Cardiac fibroblast (primary cell): ENCODE results near the gene KIFBP.

Experiments used
- DNase-seq, 2 donors: peaks; one replicate each; pipeline versions ENCODE4 v3.0.0 to v3.0.0-alpha.2; 2010; ENCODE audit warnings: low read depth in 2 of 2
- H3K4me3 ChIP-seq, 2 donors: replicated peaks in 1 of 2; 1 replicate in 1 of 2; 2 replicates in 1 of 2; pipeline ENCODE4 v1.5.1; 2011; ENCODE audit warnings: low read depth in 2 of 2, low read length in 2 of 2, mild to moderate bottlenecking in 2 of 2, moderate library complexity in 1 of 2
- TF ChIP-seq, protein P1 (sequence below): IDR thresholded peaks from one replicate; pipeline ENCODE4 v1.5.1; 2011; ENCODE audit warnings: low read depth, mild to moderate bottlenecking, low read length, inconsistent platforms

Gene KIFBP

DNA sequence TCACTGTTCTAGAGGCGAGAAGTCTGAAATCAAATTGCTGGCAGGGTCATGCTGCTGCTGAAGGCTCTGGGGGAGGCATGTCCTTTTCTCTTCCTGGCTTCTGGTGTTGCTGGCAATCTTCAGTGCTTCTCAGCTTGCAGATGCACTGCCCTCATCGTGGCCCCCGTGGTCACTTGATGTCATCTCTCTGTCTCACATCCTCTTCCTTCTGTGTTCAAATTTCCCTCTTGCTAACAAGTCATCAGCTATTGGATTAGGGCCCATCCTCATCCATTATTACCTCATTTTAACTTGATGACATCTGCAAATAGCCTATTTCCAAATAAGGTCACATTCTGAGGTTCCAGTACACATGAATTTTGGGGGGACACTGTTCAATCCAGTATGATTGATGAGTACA lies 62.7 kb downstream of the KIFBP start:
- no peak overlapping the region for H3K4me3 ChIP-seq
- peak; percentile 36 to 73 for DNase-seq
- TF ChIP-seq, protein P1, sequence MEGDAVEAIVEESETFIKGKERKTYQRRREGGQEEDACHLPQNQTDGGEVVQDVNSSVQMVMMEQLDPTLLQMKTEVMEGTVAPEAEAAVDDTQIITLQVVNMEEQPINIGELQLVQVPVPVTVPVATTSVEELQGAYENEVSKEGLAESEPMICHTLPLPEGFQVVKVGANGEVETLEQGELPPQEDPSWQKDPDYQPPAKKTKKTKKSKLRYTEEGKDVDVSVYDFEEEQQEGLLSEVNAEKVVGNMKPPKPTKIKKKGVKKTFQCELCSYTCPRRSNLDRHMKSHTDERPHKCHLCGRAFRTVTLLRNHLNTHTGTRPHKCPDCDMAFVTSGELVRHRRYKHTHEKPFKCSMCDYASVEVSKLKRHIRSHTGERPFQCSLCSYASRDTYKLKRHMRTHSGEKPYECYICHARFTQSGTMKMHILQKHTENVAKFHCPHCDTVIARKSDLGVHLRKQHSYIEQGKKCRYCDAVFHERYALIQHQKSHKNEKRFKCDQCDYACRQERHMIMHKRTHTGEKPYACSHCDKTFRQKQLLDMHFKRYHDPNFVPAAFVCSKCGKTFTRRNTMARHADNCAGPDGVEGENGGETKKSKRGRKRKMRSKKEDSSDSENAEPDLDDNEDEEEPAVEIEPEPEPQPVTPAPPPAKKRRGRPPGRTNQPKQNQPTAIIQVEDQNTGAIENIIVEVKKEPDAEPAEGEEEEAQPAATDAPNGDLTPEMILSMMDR: no peak

DNA sequence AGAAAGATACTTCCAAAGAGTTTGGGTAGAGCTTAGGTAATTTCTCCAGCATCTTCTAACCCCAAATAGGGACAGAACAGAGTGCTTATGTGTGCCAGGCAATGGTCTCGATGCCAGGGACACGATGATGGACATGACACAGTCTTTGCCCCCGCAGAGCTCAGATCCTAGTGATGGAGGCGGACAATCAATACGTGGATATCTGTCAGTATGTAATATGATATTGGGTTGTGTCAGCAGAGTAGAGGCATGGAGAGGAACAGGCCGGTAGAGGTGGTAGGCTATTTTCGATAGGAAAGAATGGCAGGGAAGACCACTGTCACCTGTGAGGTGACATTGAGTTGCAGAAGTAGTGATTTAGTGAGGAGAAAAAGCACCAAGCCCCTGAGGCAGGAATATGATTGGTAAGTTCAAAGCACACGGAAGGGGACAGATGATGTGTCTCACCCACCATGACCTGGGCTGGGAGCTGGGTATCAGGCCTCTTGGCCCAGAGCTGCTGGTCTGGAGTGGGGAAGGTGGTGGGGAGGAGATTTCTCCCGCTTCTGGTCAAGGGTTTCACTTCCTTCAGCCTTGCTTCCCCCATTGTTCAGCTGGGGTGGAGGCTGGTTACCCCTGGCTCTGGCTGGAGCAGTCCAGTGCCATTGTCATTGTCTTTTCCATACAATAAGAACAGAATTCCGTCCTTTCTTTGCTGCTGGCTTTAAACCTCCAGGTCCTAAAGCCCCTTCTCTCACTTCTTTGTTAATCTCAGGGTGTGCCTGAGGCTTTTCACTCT lies 63.3 kb downstream of the KIFBP start:
- no peak overlapping the region for H3K4me3 ChIP-seq
- TF ChIP-seq, protein P1: no peak
- DNase-seq: no peak

DNA sequence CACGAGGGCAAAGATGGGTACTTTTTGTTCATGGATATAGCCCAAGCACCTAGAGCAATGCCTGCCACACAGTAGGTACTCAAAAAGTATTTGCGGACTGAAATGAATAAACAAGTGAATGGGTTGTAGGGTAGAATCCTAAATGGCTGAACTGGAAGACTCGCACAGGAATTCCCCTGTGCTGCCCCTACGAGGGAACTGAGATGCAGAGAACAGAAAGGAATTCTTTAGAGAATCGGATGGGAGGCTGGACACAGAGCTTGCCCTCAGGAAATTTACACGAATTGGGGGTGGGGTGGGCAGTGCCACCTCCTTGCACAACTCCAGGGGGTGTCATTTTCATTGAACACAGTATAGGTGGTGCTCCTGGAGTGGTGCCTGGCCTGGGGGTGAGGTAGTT lies 64.1 kb downstream of the KIFBP start:
- no peak for DNase-seq
- no peak overlapping the region for H3K4me3 ChIP-seq
- TF ChIP-seq, protein P1: no peak

DNA sequence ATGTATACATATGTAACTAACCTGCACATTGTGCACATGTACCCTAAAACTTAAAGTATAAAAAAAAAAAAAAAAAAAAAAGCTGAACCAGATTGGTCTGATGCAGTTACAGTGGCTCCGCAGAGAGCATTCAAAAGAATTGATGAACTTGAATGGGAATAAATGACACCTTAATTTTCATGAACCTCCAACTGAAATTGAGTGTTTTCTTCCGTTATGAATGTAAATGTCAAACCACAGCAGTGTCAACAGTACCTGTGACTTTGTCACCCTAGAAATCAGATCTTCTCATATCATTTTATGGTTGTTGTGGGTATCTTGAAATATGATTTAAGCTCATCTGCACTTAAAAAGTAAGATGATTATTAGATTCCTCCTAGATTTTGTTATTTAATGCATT lies 66.6 kb downstream of the KIFBP start:
- TF ChIP-seq, protein P1: no peak
- H3K4me3 ChIP-seq: no peak overlapping the region
- DNase-seq: no peak

DNA sequence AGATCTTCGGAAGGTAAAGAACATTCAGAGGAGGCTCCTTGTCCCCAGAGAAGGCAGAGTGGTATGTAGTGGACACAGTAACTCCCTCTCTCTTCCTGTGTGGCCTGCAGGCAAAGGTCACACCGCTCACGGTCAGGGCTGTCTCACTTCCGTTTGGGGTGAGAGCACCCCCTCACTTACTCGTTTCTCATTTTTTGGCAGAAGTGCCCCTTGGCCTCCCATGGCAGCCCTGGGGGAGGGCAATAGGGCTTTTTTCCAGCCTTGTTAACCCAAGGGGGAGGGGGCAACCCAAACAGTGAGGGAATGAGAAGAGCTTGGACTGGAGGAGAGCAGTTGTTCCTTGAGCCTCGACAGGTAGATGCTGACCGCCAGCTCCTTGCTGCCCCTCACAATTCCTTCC lies 67.5 kb downstream of the KIFBP start:
- peak in 1 of 2 donors; percentile 38 for DNase-seq
- TF ChIP-seq, protein P1: no peak
- no peak overlapping the region for H3K4me3 ChIP-seq

DNA sequence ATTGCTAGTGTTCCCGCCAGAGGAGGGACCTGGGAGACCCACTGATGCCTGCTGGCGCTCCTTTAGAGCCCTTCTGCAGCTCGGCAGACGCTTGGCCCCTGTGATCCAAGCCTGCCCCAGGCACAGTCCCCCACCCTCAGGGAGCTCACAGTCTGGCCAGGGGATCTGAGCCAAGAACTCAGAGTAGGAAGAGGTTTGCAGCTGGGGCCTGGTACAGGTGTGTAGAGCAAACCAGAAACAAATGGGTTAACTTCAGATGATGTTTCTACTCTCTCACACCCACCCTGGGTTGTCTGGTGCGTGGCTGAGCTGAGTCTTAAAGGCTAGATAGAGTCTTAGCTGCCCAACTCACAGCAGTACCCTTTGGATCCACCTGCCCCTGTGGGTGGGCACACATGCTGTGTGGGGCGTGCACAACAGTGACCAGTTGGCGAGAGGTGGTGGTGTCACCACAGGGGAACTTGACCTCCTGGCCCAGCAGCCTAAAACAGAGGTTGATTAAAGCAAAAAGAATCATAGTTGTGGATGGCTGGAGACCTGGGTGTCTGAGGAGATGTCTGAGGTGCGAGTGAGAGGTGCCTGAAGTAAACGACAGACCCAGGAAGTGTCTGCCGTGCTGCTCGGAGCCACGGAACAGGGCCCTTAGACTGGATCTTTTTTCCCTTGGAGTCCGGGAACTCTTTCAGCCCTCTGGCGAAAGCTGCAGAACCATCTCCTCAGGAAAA lies 68.1 kb downstream of the KIFBP start:
- TF ChIP-seq, protein P1: no peak

More for the DNA sequence above, 68.1 kb downstream of the KIFBP start:
- DNase-seq: no peak
- no peak overlapping the region for H3K4me3 ChIP-seq
